PFSK-1 (cell line): ENCODE measurements around the gene MN1.
A peak's percentile ranks its signal among the peaks of the same experiment; 100 is the strongest.

Source experiments
- FOXP2 ChIP-seq: optimal IDR thresholded peaks from 2 replicates; pipeline ENCODE3; 2011; ENCODE audit warnings: borderline replicate concordance, control low read depth, inconsistent platforms; ENCODE audit not compliant: insufficient read depth; ENCODE audit errors: extremely low read length, extremely low read depth
- POLR2AphosphoS5 ChIP-seq: IDR thresholded peaks from 2 replicates; pipeline ENCODE4 v1.6.1; 2012; ENCODE audit warnings: low read depth, mild to moderate bottlenecking, control low read depth, low read length, moderate library complexity
- SIN3A ChIP-seq: IDR thresholded peaks from 2 replicates; pipeline ENCODE4 v1.6.1; 2012; ENCODE audit warnings: mild to moderate bottlenecking, low read length, moderate library complexity, borderline replicate concordance; ENCODE audit not compliant: insufficient read depth
- TAF1 ChIP-seq: IDR thresholded peaks from 2 replicates; pipeline ENCODE4 v1.6.1; 2012; ENCODE audit warnings: low read length, control low read depth, borderline replicate concordance; ENCODE audit not compliant: insufficient read depth
- TF ChIP-seq, protein P1 (sequence below), 2 experiments: IDR thresholded peaks; 2 replicates each; pipeline versions ENCODE4 v1.6.1 to v1.8.0; 2011 to 2012; ENCODE audit warnings: low read depth in 2 of 2, low read length in 2 of 2, control low read depth in 1 of 2, inconsistent platforms in 1 of 2, mild to moderate bottlenecking in 1 of 2, moderate library complexity in 1 of 2; ENCODE audit not compliant: insufficient read depth in 1 of 2

Gene MN1

DNA sequence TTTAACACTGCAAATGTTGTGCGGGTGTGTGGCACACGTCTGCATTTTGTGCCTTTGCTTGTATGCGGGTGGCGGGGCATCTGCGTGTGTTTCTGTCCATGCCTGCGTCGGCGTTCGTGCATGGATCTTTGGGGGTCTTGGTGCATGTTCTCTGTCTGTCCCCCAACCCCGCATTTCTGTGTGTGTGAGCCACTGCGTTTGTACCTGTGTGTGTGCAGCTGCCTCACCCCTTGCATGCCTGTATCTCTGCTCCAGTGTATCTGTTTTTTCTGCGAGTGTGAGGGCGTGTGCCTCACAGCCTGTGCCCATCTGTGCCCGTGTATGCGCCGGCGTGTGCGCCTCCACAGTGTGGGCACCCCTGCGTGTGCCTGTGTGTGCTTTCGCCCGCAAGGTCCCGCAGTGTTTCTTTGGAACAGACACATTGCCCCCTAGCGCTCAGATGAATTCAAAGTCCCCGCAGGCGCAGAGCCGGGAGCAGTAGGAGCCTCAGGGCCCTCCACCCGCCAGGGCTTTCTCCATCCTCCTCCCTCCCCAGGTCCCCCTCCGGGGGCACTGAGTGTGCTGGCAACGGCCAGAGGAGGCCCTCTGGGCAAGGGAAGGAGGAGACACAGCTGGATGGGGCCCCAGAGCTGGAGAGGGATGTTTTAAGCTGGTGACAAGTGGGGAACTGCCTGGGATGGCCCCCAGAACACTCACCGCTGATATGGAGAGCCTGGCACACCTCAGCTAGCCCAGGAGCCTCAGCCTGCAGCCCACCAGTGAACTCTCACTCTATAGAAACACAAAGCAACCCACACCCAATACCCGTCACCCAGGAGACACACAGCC lies 3.1 kb upstream of the MN1 start:
- TF ChIP-seq SIN3A, result no peak
- peak; percentile 29 for TF ChIP-seq FOXP2

DNA sequence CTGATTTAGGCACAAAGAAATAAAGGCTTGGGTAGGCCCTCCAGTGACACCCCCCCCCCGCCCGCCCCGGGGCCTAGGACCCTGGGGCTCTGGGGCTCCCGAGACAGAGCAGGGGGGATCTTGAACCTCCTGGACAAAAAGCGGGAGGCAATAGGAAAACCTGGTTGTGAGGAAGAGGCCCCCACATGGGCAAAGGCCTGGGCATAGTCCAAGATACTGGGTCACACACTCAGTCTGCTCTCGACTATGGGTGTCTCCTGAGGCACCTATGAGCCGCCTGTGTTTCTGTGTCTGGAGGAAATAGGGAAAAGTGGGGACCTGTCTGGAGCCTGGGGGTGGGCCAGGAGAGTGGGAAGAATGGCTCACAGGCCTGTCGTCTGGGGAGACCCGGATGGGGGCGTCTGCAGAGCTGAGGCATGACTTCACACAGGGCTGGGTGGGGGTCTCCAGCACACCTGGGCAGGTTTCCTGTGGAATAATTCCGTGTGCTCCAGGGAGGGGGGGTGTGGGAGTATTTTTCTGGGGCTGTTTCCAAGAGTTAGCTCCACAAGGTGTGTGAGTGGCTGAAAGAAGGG lies 2.4 kb upstream of the MN1 start:
- no peak for TF ChIP-seq TAF1

DNA sequence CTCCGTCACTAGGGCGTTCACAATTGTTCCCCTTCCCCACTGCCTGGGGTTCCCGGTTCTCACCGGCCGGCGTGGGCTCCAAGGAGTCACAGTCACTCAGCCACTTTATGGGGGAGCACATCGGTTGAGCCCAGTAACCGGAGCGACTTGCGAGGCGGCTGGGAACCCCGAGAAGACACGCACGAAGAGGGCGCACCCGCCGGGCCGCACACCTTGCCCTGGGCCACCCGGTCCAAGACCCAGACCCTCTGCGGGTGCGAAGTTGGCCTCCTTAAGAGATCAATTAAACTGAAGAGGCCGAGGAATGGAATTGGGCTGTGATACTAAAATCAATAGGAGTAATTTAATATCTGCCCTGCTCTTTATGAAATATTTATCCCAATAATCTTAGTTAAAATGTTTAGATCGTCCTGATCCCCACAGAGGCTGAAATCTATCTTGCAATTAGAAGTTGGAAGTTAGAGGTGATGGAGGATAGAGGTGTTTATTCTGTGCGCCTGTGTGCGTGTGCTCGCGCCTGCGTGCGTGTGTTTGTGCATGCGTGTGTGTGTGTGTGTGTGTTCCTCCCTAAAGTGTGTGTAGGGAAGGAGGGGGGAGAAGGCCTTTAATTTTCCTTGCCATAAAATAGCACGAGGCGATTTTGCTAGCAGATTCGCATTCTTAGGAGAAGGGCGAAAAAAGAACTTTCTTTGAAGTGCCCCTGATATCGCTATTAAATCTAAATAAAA lies 954 bp upstream of the MN1 start:
- TF ChIP-seq, protein P1, sequence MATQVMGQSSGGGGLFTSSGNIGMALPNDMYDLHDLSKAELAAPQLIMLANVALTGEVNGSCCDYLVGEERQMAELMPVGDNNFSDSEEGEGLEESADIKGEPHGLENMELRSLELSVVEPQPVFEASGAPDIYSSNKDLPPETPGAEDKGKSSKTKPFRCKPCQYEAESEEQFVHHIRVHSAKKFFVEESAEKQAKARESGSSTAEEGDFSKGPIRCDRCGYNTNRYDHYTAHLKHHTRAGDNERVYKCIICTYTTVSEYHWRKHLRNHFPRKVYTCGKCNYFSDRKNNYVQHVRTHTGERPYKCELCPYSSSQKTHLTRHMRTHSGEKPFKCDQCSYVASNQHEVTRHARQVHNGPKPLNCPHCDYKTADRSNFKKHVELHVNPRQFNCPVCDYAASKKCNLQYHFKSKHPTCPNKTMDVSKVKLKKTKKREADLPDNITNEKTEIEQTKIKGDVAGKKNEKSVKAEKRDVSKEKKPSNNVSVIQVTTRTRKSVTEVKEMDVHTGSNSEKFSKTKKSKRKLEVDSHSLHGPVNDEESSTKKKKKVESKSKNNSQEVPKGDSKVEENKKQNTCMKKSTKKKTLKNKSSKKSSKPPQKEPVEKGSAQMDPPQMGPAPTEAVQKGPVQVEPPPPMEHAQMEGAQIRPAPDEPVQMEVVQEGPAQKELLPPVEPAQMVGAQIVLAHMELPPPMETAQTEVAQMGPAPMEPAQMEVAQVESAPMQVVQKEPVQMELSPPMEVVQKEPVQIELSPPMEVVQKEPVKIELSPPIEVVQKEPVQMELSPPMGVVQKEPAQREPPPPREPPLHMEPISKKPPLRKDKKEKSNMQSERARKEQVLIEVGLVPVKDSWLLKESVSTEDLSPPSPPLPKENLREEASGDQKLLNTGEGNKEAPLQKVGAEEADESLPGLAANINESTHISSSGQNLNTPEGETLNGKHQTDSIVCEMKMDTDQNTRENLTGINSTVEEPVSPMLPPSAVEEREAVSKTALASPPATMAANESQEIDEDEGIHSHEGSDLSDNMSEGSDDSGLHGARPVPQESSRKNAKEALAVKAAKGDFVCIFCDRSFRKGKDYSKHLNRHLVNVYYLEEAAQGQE (IDR thresholded peaks at IDR 0.05; ENCODE audit: insufficient read depth in 1 of 2, low read depth in 2 of 2, low read length in 2 of 2), result no peak
- TF ChIP-seq FOXP2, result peak; percentile 63

DNA sequence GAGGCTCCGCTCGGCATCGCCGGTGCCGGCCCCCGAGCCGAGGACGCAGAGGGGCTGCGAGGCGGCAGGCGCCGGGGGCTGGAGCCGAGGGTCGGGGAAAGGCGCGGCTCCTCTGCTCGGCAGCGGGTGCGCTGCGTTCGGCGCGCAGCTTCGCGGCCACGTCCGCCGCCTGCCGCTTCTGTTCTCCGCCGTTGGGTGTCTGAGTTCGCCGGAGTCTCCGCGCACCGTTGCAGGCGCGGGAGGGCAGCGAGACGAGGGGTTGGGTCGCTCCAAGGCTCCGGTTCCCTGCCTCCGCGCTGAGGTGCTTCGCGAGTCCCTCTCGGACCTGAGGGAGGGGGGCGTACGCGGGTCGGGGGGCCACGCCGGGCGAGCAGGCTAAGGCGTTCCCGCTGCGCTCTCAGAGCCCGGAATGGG lies 347 bp downstream of the MN1 start:
- TF ChIP-seq FOXP2 (no peak), SIN3A (peak; percentile 54; the same call in 1 of the 2 replicates), POLR2AphosphoS5 (no peak), TAF1 (peak; percentile 55)
- TF ChIP-seq, protein P1 (IDR thresholded peaks at IDR 0.05; ENCODE audit: insufficient read depth in 1 of 2, low read depth in 2 of 2, low read length in 2 of 2), result no peak

DNA sequence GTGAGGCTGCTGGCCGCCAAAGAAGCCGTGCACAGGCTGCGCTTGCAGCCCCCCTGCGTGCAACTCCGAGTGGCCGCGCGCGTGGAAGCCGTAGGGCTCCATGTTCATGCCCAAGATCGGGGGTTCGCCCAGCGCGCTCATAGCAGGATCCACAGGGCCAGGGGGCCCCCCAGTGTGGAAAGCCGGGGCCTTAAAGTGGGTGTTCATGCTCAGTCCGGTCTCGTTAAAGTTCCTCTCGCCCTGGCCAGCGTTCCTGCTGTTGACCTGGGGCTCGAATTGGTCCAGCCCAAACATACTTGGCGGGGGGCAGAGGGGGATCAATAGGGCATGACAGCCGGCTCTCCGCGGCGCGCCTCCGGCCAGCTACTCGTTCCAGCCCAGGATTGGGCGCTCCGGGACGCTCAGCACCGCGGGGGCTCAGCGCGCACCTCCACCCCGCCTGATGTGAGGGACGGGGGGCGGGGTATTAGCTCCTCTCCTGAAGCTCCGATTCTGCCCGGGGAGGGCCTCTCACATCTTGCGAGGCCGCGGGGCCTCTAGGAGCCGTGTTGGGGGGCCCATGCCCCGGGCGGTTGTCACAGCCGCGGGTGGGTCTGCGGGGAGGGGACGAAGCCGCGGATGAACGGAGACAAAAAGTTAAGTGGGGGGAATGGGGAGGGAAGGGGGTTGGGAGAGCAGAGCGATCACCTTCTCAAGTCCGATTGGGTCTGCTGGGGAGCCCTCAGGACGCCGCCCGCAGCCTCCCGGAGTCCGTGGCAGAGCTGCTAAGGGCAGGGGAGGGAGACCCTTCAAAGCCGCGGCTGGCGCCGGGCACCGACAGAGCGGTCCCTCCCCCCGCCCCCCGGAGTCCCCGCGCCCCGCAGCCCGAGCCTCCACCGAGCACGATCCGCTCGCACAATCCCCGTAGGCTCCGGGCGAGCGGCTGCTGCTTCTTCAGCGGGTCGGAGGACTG lies 1.0 kb downstream of the MN1 start:
- no peak for TF ChIP-seq POLR2AphosphoS5
- no peak for TF ChIP-seq TAF1

DNA sequence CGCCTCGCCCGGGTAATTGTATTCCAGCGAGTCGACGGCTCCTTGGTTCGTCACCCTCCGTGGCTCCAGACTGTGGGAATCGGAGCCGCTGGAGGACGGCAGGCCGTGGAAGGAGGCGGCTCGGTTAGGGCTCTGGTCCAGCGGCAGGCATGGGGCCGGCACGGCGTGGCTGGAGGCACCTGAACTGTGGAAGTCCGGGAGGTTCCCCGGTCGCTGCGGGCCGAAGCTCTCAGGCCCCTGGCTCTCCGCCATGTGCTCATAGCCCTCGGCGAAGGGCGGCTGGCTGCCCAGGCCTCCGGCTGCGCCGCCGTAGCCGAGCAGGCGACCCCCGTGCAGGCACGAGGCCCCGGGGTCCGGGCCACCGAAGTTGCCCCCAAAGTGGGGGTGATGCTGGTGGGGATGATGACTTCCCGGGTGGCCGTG lies 1.7 kb downstream of the MN1 start:
- TF ChIP-seq, protein P1 (IDR thresholded peaks at IDR 0.05; ENCODE audit: insufficient read depth in 1 of 2, low read depth in 2 of 2, low read length in 2 of 2), result no peak
- no peak for TF ChIP-seq SIN3A
- no peak for TF ChIP-seq POLR2AphosphoS5
- no peak for TF ChIP-seq FOXP2
- TF ChIP-seq TAF1, result no peak
